Trophoblast cell (in vitro differentiated cells and primary cell): ENCODE data around the gene PXT1.
A peak's percentile ranks its signal among the peaks of the same experiment; 100 is the strongest.
"Not testable (repeated sequence)": the region's sequence is repeated elsewhere in the genome, so short reads cannot be mapped to it uniquely, and the experiment has no call there.

ENCODE experiments used
- DNase-seq, 2 donors: peaks; one replicate each; pipeline ENCODE4 v3.0.0-alpha.2; 2016
- H2AFZ ChIP-seq: 2 replicates; pipeline ENCODE4 v1.6.1; 2013; ENCODE audit warnings: low read length, moderate library complexity, mild to moderate bottlenecking; ENCODE audit not compliant: insufficient read depth, poor library complexity
- H2AK5ac ChIP-seq: 2 replicates; pipeline ENCODE4 v1.6.1; 2013; ENCODE audit warnings: mild to moderate bottlenecking, low read length
- H2BK120ac ChIP-seq: 2 replicates; pipeline ENCODE4 v1.6.1; 2013; ENCODE audit warnings: low read length, mild to moderate bottlenecking, moderate library complexity; ENCODE audit not compliant: insufficient read depth, poor library complexity
- H2BK12ac ChIP-seq: 2 replicates; pipeline ENCODE4 v1.6.1; 2013; ENCODE audit warnings: mild to moderate bottlenecking, low read length, moderate library complexity
- H2BK5ac ChIP-seq: 2 replicates; pipeline ENCODE4 v1.6.1; 2013; ENCODE audit warnings: low read length, low read depth, moderate library complexity, mild to moderate bottlenecking; ENCODE audit not compliant: poor library complexity
- H3K14ac ChIP-seq: 2 replicates; pipeline ENCODE4 v1.6.1; 2013; ENCODE audit warnings: mild to moderate bottlenecking, low read length
- H3K18ac ChIP-seq: 2 replicates; pipeline ENCODE4 v1.6.1; 2013; ENCODE audit warnings: mild to moderate bottlenecking, low read length
- H3K23ac ChIP-seq: 2 replicates; pipeline ENCODE4 v1.6.1; 2013; ENCODE audit warnings: low read length
- H3K27ac ChIP-seq: 2 replicates; pipeline ENCODE4 v1.5.1; 2013; ENCODE audit warnings: low read depth, mild to moderate bottlenecking, inconsistent platforms, low read length, moderate library complexity
- H3K27me3 ChIP-seq: 2 replicates; pipeline ENCODE4 v1.6.1; 2013; ENCODE audit warnings: inconsistent platforms, mild to moderate bottlenecking, low read length, moderate library complexity; ENCODE audit not compliant: insufficient read depth
- H3K36me3 ChIP-seq, 2 experiments: 1 replicate in 1 of 2; 2 replicates in 1 of 2; pipeline ENCODE4 v1.6.1; 2013; ENCODE audit warnings: low read length in 2 of 2, mild to moderate bottlenecking in 2 of 2, moderate library complexity in 1 of 2; ENCODE audit not compliant: insufficient read depth in 2 of 2, control insufficient read depth in 1 of 2
- H3K4ac ChIP-seq: 2 replicates; pipeline ENCODE4 v1.6.1; 2013; ENCODE audit warnings: low read depth, mild to moderate bottlenecking, low read length, moderate library complexity
- H3K4me1 ChIP-seq, 2 experiments: 1 replicate in 1 of 2; 2 replicates in 1 of 2; pipeline ENCODE4 v1.6.1; 2013; ENCODE audit warnings: low read length in 2 of 2, mild to moderate bottlenecking in 2 of 2, moderate library complexity in 1 of 2; ENCODE audit not compliant: insufficient read depth in 2 of 2, control insufficient read depth in 1 of 2
- H3K4me2 ChIP-seq: 2 replicates; pipeline ENCODE4 v1.6.1; 2013; ENCODE audit warnings: inconsistent platforms, mild to moderate bottlenecking, low read length, moderate library complexity
- H3K4me3 ChIP-seq: 2 replicates; pipeline ENCODE4 v1.5.1; 2013; ENCODE audit warnings: mild to moderate bottlenecking, low read depth, low read length, inconsistent platforms
- H3K79me1 ChIP-seq: one replicate; pipeline ENCODE4 v1.6.1; 2013; ENCODE audit warnings: low read length
- H3K79me2 ChIP-seq: 2 replicates; pipeline ENCODE4 v1.6.1; 2013; ENCODE audit warnings: low read length, mild to moderate bottlenecking; ENCODE audit not compliant: control insufficient read depth, insufficient read depth, poor library complexity
- H3K9ac ChIP-seq: 2 replicates; pipeline ENCODE4 v1.6.1; 2013; ENCODE audit warnings: mild to moderate bottlenecking, low read length
- H3K9me3 ChIP-seq: 2 replicates; pipeline ENCODE4 v1.6.1; 2013; ENCODE audit warnings: low read depth, mild to moderate bottlenecking, control low read depth, inconsistent platforms, low read length; ENCODE audit not compliant: insufficient read depth
- H4K12ac ChIP-seq: 2 replicates; pipeline ENCODE4 v1.6.1; 2013; ENCODE audit warnings: low read depth, mild to moderate bottlenecking, low read length, moderate library complexity
- H4K8ac ChIP-seq: 2 replicates; pipeline ENCODE4 v1.6.1; 2013; ENCODE audit warnings: low read depth, mild to moderate bottlenecking, low read length, moderate library complexity
- H4K91ac ChIP-seq: one replicate; pipeline ENCODE4 v1.6.1; 2013; ENCODE audit warnings: low read depth, mild to moderate bottlenecking, low read length, moderate library complexity
- WGBS: extraction: QIAGEN DNeasy Blood & Tissue Kit; methylation state at CpG from one replicate; pipeline ENCODE4 v1.1.7; 2013; ENCODE audit warnings: missing lambda C conversion rate; ENCODE audit not compliant: insufficient read length, insufficient coverage; ENCODE audit errors: extremely low coverage; 5-methylcytosine and 5-hydroxymethylcytosine counted together

Gene PXT1

GRCh38 chr6:36488221-36488620 lies 45.6 kb upstream of the PXT1 start:
- no peaks in the 10 kb centered on the region for H3K27me3 ChIP-seq
- no peak overlapping the region for H4K91ac ChIP-seq
- H3K79me2 ChIP-seq = no peaks in the 10 kb centered on the region
- H3K4ac ChIP-seq = no peak overlapping the region
- H3K23ac ChIP-seq = no peak overlapping the region
- no peak overlapping the region for H2AFZ ChIP-seq
- H3K4me3 ChIP-seq = no peak overlapping the region
- no peak overlapping the region for H2BK5ac ChIP-seq
- no peaks in the 10 kb centered on the region for H3K9me3 ChIP-seq
- H3K79me1 ChIP-seq = no peaks in the 10 kb centered on the region
- H3K27ac ChIP-seq = no peak overlapping the region
- H4K12ac ChIP-seq = no peak overlapping the region
- no peak for DNase-seq
- no peak overlapping the region for H3K4me2 ChIP-seq
- H3K14ac ChIP-seq = no peak overlapping the region
- no peak overlapping the region for H2BK120ac ChIP-seq
- no peaks in the 10 kb centered on the region for H3K4me1 ChIP-seq
- H3K18ac ChIP-seq = no peak overlapping the region
- no peak overlapping the region for H2AK5ac ChIP-seq
- H2BK12ac ChIP-seq = no peak overlapping the region
- H3K9ac ChIP-seq = no peak overlapping the region
- peaks cover 10 to 29% of the 10 kb centered on the region in 2 experiments for H3K36me3 ChIP-seq
- H4K8ac ChIP-seq = no peak overlapping the region

GRCh38 chr6:36487698-36488097 lies 45.0 kb upstream of the PXT1 start:
- Histone ChIP-seq H2BK120ac (no peak overlapping the region), H3K27ac (no peak overlapping the region), H4K8ac (no peak overlapping the region), H2AFZ (no peak overlapping the region), H3K9ac (no peak overlapping the region), H3K36me3 (peaks cover 11 to 29% of the 10 kb centered on the region in 2 experiments), H3K79me1 (no peaks in the 10 kb centered on the region), H3K14ac (no peak overlapping the region), H2BK12ac (no peak overlapping the region), H3K4ac (no peak overlapping the region), H3K27me3 (no peaks in the 10 kb centered on the region), H3K79me2 (no peaks in the 10 kb centered on the region), H4K91ac (no peak overlapping the region), H3K4me3 (no peak overlapping the region), H3K23ac (no peak overlapping the region), H3K4me2 (no peak overlapping the region), H3K9me3 (no peaks in the 10 kb centered on the region), H3K18ac (no peak overlapping the region), H4K12ac (no peak overlapping the region), H2BK5ac (no peak overlapping the region), H3K4me1 (no peaks in the 10 kb centered on the region), H2AK5ac (no peak overlapping the region)
- DNase-seq = no peak
- WGBS = no CpG with 5 or more reads among the region's 1 CpG

GRCh38 chr6:36484736-36485135 lies 42.1 kb upstream of the PXT1 start:
- Histone ChIP-seq H3K9ac (no peak overlapping the region), H3K9me3 (no peaks in the 10 kb centered on the region), H3K18ac (no peak overlapping the region), H2BK120ac (no peak overlapping the region), H3K23ac (no peak overlapping the region), H2AK5ac (no peak overlapping the region), H2AFZ (no peak overlapping the region), H4K91ac (no peak overlapping the region), H2BK5ac (no peak overlapping the region), H3K14ac (no peak overlapping the region), H3K4me3 (no peak overlapping the region), H3K27me3 (no peaks in the 10 kb centered on the region), H3K27ac (no peak overlapping the region), H4K8ac (no peak overlapping the region), H3K79me2 (no peaks in the 10 kb centered on the region), H3K79me1 (no peaks in the 10 kb centered on the region), H2BK12ac (no peak overlapping the region), H3K4me1 (no peaks in the 10 kb centered on the region), H3K4ac (no peak overlapping the region), H4K12ac (no peak overlapping the region), H3K4me2 (no peak overlapping the region), H3K36me3 (peaks cover 27 to 41% of the 10 kb centered on the region in 2 experiments)
- no peak for DNase-seq
- WGBS = no CpG with 5 or more reads among the region's 5 CpGs

- not testable (repeated sequence) for H3K14ac ChIP-seq, H2BK5ac ChIP-seq, H2BK120ac ChIP-seq, H3K27me3 ChIP-seq, H3K18ac ChIP-seq, H3K4me1 ChIP-seq, H3K79me2 ChIP-seq, H3K9me3 ChIP-seq, H3K23ac ChIP-seq, H3K4me3 ChIP-seq, H2AFZ ChIP-seq, H4K8ac ChIP-seq, H2AK5ac ChIP-seq, H3K4ac ChIP-seq, H4K12ac ChIP-seq, H4K91ac ChIP-seq, H2BK12ac ChIP-seq, H3K4me2 ChIP-seq, H3K9ac ChIP-seq, H3K79me1 ChIP-seq, H3K27ac ChIP-seq
- peaks cover 26 to 38% of the 10 kb centered on the region in 2 experiments for H3K36me3 ChIP-seq
- DNase-seq = peak; percentile 65 to 71
- WGBS = no CpG with 5 or more reads among the region's 5 CpGs
Measured at GRCh38 chr6:36483326-36483725, 40.7 kb upstream of the PXT1 start.
